Effector CD8-positive, alpha-beta T cell (primary cell): ENCODE measurements around the gene ANKRD34C.
A peak's percentile ranks its signal among the peaks of the same experiment; 100 is the strongest.
"Not testable (repeated sequence)": the region's sequence is repeated elsewhere in the genome, so short reads cannot be mapped to it uniquely, and the experiment has no call there.

ENCODE experiments used
- DNase-seq: peaks from one replicate; lab custom pipeline; 2025; lab: John Stamatoyannopoulos, UW

The ANKRD34C gene

DNA sequence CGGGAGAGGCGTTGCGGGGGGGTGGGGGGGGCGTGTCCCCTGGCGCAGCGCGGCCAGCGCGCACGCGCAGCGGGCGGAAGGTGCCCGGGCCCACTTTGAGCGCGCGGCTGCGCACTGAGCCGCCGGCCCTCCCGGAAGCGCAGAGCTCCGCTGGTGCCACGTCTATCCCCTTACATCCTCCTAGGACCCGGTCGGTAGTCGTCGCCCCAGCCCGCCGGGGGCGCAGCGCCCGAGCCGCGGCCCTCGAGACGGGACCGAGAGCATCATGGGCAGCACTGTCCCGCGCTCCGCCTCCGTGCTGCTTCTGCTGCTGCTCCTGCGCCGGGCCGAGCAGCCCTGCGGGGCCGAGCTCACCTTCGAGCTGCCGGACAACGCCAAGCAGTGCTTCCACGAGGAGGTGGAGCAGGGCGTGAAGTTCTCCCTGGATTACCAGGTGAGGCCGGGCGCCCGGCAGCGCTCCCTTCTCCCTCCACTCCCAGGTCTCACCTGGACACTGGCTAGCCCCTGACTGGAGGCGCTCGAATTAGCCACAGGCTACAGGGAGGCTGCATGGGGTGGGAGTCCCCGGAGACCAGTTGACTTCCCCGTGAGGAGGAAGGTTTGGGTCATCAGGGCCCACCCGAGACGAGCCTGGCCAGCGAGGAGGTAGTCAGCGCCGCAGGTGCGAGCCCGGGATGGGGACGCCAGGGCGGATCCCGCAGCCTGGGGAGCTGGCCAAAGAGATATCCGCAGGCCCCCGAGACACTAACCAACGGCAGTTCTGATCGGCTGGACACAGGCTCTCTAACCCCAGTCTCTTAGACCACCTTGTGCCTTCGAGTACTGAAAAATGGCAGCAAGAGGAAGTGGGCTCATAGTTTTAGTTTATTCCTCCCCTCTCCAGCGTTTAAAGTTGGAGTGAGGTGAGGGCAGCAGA, 28.7 kb downstream of the ANKRD34C start, which contains the start of gene TMED3:
Gene TMED3, plus strand, starts transcription at position 128 of the 916 bp plus-strand sequence. Its CDS starts 138 bp downstream, at position 266.
- DNase-seq, result peak; percentile 63

DNA sequence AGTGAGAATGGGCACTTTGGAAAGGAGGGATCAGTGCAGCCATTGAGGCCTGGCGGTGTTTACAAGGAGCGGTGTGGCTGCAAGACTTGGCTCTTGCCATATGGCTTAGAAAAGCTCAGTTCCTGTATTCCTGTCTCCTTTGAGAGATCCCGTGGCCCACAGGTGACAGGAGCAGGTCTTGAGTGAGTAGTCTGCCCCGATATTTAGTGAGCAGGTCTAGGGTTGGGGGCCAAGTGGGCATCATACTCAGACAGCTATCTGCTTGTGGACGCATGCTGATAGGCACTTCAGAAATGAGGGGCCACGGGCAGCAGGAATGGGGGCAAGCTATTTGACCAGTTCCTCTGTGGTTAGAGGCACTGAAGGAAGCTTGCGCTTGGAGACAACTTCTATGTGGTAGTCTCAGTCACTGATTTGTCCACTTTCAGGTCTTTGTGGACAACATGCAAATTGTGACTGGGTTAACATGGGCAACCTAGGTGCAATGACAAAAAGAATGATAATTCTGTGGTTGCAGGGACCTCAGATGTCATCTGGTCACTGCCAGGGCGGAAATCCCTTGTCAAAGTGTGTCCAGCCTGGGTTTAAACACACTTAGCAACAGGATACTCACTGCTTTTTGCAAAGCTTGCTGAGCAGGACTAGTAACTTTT, 29.5 kb downstream of the ANKRD34C start:
- DNase-seq, result no peak

DNA sequence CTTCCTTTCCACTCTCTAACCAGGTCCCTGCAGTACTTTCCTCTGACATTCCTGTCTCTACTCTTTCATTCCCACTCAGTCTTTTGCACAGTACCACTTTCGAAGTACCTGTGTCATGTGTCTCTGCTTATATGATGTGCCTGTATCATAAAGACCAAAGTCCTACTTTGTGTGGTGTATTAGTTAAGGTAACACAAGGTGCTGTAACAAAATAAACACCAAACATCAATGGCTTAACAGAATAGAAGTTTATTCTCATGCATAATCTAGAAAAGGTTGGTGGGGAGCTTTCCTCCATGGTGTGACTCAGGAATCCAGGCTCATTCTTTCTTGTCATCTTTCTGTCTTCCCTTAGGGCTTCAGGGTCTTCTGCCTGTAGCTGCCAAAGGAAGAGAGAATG, 31.7 kb downstream of the ANKRD34C start:
- no peak for DNase-seq

DNA sequence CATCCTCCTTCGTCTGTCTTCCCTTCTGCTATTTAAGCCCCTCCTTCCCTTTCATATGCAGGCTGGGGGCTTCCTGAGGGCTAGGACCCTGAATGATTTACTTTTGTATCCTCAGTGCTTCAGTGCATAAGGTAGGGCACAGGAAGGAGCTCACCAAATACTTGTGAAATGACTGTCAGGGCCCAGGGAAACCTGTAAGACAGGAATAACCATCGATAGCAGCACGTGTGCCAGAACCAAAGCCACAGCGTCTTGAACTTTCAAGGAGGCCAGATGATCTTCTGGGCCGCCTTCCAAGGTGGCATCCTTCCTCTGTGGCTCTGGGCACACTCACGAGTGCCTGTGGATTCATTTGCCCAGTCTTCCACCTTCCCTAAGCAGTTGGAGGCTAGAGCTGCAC, 32.3 kb downstream of the ANKRD34C start:
- no peak for DNase-seq

DNA sequence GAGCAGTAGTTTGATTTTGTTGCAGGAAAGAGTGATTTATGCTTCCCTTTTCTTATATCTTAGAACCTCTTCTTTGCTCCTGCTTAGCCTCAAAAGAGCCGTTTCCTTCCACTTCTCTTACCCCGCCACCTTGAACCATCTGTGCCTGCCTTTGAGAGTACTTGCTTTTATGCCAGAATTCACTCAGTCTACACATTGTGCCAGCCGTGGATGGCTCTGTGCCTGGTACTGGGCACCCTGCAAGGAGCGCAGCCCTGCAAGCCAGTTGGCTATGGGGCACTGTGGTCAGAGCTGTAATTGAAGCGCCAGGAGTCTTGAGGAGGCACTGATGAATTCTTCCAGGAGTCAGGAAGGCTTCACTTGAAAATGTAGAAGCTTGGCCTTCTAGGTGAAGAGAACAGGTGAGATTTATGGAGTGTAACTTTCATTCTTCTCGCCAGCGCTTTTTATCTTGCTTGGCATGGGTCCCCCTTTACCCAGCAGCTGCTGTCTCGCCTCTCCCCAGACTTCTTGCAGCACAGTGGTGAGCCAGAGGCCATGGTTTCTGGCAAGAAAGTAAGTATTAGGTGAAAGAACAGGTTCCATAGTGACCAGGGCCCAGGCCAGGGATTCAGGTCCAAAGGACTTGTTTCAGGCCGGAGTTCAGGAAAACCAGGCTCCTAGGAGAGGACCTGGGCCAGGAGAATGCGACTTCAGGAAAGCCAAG, 33.3 kb downstream of the ANKRD34C start:
- no peak for DNase-seq

DNA sequence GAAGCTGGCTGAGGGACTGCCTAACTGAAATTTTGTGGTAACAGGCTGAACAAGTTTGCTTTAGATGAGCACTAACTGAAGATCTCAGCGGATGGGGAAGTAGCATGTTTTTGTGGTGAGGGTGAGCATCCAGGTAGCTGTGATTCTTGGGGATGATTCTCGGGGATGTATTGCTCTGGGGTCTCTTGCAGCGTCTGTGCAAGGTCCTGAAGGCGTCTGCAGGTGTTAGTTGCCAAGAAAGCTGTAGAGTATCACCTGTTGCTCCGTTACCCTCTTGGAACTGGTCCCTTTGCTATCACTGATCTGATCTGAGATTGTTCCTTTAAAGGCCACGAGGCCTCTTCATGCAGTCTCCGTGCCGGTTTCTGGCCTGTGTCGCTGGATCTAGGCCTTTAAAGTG, 34.3 kb downstream of the ANKRD34C start:
- no peak for DNase-seq

DNA sequence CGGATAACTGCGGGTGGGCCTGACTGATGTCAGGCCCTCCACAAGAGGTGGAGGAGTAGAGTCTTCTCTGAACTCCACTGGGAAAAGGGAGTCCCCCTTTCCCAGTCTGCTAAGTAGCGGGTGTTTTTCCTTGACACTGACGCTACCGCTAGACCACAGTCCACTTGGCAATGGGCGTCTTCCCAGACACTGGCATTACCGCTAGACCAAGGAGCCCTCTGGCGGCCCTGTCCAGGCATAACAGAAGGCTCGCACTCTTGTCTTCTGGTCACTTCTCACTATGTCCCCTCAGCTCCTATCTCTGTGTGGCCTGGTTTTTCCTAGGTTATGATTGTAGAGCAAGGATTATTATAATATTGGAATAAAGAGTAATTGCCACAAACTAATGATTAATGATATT, 37.5 kb downstream of the ANKRD34C start:
- DNase-seq, result not testable (repeated sequence)

DNA sequence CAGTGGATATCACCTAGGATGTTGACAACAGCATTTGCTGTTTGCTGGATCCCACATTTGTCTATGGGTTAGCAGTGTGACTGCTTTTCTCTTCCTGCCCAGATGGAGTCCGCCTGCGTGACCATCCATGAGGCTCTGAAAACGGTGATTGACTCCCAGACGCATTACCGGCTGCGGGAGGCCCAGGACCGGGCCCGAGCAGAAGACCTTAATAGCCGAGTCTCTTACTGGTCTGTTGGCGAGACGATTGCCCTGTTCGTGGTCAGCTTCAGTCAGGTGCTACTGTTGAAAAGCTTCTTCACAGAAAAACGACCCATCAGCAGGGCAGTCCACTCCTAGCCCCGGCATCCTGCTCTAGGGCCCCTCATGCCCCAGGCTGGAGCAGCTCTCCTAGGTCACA, 39.4 kb downstream of the ANKRD34C start:
- DNase-seq, result no peak

DNA sequence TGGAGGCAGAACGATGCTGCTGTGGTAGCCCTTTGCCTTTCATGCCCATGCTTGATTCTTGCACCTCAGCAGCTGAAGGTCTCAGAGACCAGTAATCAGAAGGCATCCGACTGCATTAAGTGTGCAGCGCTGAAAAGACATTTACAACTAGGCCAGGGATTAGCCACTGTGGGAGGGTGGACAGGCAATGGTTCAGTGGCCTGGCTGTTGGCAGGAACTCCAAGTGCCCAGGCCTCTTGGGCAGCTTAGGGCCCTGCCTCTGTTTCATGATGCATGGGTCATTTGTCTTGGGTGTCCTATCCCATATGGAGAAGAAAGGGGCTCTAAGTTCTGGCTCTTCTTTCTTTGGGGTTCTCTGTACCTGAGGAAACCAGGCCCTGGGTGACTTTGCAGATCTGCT, 39.8 kb downstream of the ANKRD34C start:
- no peak for DNase-seq

DNA sequence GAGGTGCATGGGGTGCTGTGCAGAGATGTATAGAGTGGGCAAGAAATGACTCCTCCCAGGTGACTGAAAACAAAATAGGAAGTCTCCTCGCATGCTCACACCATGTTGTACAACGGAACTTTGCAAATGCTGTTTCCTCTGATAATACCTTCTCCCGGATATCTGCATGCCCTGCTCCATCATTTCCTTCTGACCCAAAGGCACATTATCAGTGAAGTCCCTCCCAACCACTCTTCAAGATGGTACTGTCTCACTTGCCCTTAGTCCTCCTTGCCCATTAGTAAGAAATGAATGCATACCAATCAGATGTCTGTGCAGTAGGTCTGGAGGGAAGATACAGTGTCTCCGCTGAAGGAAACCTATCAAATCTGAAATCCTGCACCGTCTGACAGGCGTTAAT, 40.4 kb downstream of the ANKRD34C start:
- DNase-seq, result no peak

DNA sequence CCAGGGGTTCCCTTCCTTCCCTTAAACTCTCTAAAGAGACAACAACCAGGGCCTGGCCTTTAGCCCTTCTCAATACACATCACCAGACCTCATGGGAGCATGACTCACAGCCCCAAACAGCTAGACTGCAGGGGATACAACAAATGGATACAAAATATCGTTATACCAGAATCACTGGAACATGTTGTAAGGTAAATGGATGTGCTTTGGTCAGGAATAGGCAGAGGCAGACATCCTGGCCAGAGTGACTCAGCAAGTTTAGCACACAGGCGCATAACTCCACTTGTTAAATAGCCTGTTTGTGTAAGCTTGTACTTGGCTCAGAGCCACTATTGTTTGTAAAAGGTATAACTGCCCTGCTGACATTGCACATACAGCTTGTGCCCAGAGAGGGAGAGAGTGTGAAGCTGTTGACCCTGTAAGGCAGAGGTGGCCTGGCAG, 46.7 kb downstream of the ANKRD34C start:
- no peak for DNase-seq
